Astrocyte (in vitro differentiated cells and primary cell): ENCODE data around the gene CFAP99. TPM values are rescaled to one million over a fixed set of nuclear protein-coding genes. Genes with fewer than 3 reads are reported as not detected.

Experiments used
- DNase-seq: peaks from one replicate; pipeline ENCODE4 v3.0.0-alpha.2; 2010; ENCODE audit warnings: low read depth
- FAIRE-seq: peaks from 2 replicates; lab custom pipeline; 2011; peaks lifted over from hg19 to GRCh38; lab: Jason Lieb, UNC
- H2AFZ ChIP-seq: 2 replicates; pipeline ENCODE4 v1.6.0; 2012; ENCODE audit warnings: low read depth, low read length, inconsistent platforms
- H3K27ac ChIP-seq: 2 replicates; pipeline ENCODE4 v1.5.1; 2011; ENCODE audit warnings: low read depth, low read length, inconsistent platforms
- H3K27me3 ChIP-seq: 2 replicates; pipeline ENCODE4 v1.6.0; 2011; ENCODE audit warnings: low read length, inconsistent platforms; ENCODE audit not compliant: insufficient read depth
- H3K36me3 ChIP-seq: 2 replicates; pipeline ENCODE4 v1.5.1; 2011; ENCODE audit warnings: low read length, inconsistent platforms; ENCODE audit not compliant: insufficient read depth
- H3K4me1 ChIP-seq: 2 replicates; pipeline ENCODE4 v1.5.1; 2011; ENCODE audit warnings: low read length, inconsistent platforms; ENCODE audit not compliant: insufficient read depth
- H3K4me2 ChIP-seq: 2 replicates; pipeline ENCODE4 v1.6.0; 2012; ENCODE audit warnings: low read length, inconsistent platforms
- H3K4me3 ChIP-seq: 2 replicates; pipeline ENCODE4 v1.5.1; 2011; ENCODE audit warnings: low read depth, mild to moderate bottlenecking, low read length, inconsistent platforms; ENCODE audit not compliant: insufficient read depth
- H3K79me2 ChIP-seq: 2 replicates; pipeline ENCODE4 v1.6.0; 2012; ENCODE audit warnings: mild to moderate bottlenecking, low read length, inconsistent platforms; ENCODE audit not compliant: insufficient read depth
- H3K9ac ChIP-seq: 2 replicates; pipeline ENCODE4 v1.6.0; 2012; ENCODE audit warnings: mild to moderate bottlenecking, low read length, inconsistent platforms
- H3K9me3 ChIP-seq: 2 replicates; pipeline ENCODE4 v1.5.1; 2012; ENCODE audit warnings: low read depth, mild to moderate bottlenecking, low read length, inconsistent platforms; ENCODE audit not compliant: insufficient read depth
- H4K20me1 ChIP-seq: 2 replicates; pipeline ENCODE4 v1.6.0; 2012; ENCODE audit warnings: low read length, inconsistent platforms; ENCODE audit not compliant: insufficient read depth
- H3K27ac Mint-ChIP-seq: one replicate; pipeline ENCODE4 v1.8.0; 2021; ENCODE audit warnings: mild to moderate bottlenecking, mixed read lengths; ENCODE audit not compliant: unreplicated experiment
- H3K27me3 Mint-ChIP-seq: one replicate; pipeline ENCODE4 v1.8.0; 2021; ENCODE audit warnings: low read depth, mixed read lengths; ENCODE audit not compliant: unreplicated experiment
- H3K36me3 Mint-ChIP-seq: one replicate; pipeline ENCODE4 v1.8.0; 2021; ENCODE audit warnings: low read depth, mixed read lengths; ENCODE audit not compliant: unreplicated experiment
- H3K4me1 Mint-ChIP-seq: one replicate; pipeline ENCODE4 v1.8.0; 2021; ENCODE audit warnings: low read depth, mixed read lengths; ENCODE audit not compliant: unreplicated experiment
- H3K4me3 Mint-ChIP-seq: one replicate; pipeline ENCODE4 v1.8.0; 2021; ENCODE audit warnings: mild to moderate bottlenecking, moderate library complexity, mixed read lengths; ENCODE audit not compliant: unreplicated experiment
- H3K9me3 Mint-ChIP-seq: one replicate; pipeline ENCODE4 v1.8.0; 2021; ENCODE audit warnings: mild to moderate bottlenecking, mixed read lengths; ENCODE audit not compliant: unreplicated experiment
- CTCF ChIP-seq: IDR thresholded peaks from 2 replicates; pipeline ENCODE4 v1.5.1; 2011; ENCODE audit warnings: low read depth, mild to moderate bottlenecking, inconsistent platforms, low read length, moderate library complexity; ENCODE audit not compliant: insufficient read depth
- EZH2 ChIP-seq: IDR thresholded peaks from 2 replicates; pipeline ENCODE4 v1.6.1; 2012; ENCODE audit warnings: mild to moderate bottlenecking, low read length, inconsistent platforms; ENCODE audit not compliant: insufficient read depth
- total RNA-seq: library from RNA; stranded (reverse); gene quantifications from 2 replicates; pipeline ENCODE4 v1.2.1, GENCODE V29; 2021

The CFAP99 gene
- total RNA-seq, 1 donor from 2014 or later = not detected

DNA sequence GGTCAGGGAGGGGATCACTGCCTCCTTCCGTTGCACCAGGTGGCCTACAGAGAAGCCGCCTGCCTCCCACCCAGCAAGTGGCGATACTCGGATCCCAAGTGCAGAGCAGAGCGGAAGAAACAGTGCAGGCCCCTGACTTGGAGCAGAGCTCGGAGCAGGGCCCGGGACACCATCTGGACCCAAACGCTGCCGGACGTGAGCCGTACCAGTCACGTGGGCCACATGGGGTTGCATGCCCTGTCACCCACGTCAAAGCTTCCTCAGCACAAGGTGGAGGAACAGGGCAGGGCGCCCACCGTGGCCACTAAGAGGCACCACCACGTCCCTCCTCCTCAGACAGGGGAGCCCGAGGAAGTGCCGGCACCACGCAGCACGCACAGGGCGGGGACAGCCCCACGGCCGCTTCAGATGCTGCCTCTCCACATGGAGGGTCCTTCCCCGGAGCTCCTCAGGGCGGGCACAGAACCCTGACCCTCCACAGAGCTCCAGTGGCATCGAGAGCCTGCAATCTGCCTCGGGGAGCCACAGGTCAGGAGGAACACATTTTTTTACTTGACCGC, 19.0 kb upstream of the CFAP99 start:
- Histone ChIP-seq H3K27me3 (peaks cover 33% of the 10 kb centered on the region), H3K9me3 (no peaks in the 10 kb centered on the region), H3K4me3 (no peak overlapping the region), H3K9ac (no peak overlapping the region), H2AFZ (no peak overlapping the region), H3K27ac (no peak overlapping the region), H3K4me1 (peaks cover 13% of the 10 kb centered on the region), H3K4me2 (no peak overlapping the region), H3K36me3 (no peaks in the 10 kb centered on the region), H4K20me1 (no peaks in the 10 kb centered on the region), H3K79me2 (no peaks in the 10 kb centered on the region)
- Mint-ChIP-seq H3K36me3 (no peaks in the 10 kb centered on the region), H3K27me3 (peaks cover 54% of the 10 kb centered on the region), H3K4me1 (peaks cover 13% of the 10 kb centered on the region), H3K27ac (no peak overlapping the region), H3K4me3 (no peak overlapping the region), H3K9me3 (no peaks in the 10 kb centered on the region)
- no peak for TF ChIP-seq EZH2
- TF ChIP-seq CTCF = no peak
- no peak for FAIRE-seq
- DNase-seq = no peak

GRCh38 chr4:2400841-2401609, 17.7 kb upstream of the CFAP99 start:
- H3K4me2 ChIP-seq = no peak overlapping the region
- FAIRE-seq (no peak), DNase-seq (no peak)
- H3K79me2 ChIP-seq = no peaks in the 10 kb centered on the region
- H4K20me1 ChIP-seq = no peaks in the 10 kb centered on the region
- H3K27ac ChIP-seq = no peak overlapping the region
- peaks cover 32% of the 10 kb centered on the region for H3K27me3 ChIP-seq
- no peak overlapping the region for H2AFZ ChIP-seq
- no peak overlapping the region for H3K4me3 Mint-ChIP-seq
- no peak overlapping the region for H3K4me3 ChIP-seq
- no peaks in the 10 kb centered on the region for H3K36me3 ChIP-seq
- H3K9me3 ChIP-seq = no peaks in the 10 kb centered on the region
- H3K27me3 Mint-ChIP-seq = peaks cover 50% of the 10 kb centered on the region
- no peaks in the 10 kb centered on the region for H3K9me3 Mint-ChIP-seq
- no peak for TF ChIP-seq EZH2
- TF ChIP-seq CTCF = no peak
- H3K27ac Mint-ChIP-seq = no peak overlapping the region
- H3K9ac ChIP-seq = no peak overlapping the region
- H3K4me1 Mint-ChIP-seq = peaks cover 8% of the 10 kb centered on the region
- peaks cover 4% of the 10 kb centered on the region for H3K4me1 ChIP-seq
- no peaks in the 10 kb centered on the region for H3K36me3 Mint-ChIP-seq

DNA sequence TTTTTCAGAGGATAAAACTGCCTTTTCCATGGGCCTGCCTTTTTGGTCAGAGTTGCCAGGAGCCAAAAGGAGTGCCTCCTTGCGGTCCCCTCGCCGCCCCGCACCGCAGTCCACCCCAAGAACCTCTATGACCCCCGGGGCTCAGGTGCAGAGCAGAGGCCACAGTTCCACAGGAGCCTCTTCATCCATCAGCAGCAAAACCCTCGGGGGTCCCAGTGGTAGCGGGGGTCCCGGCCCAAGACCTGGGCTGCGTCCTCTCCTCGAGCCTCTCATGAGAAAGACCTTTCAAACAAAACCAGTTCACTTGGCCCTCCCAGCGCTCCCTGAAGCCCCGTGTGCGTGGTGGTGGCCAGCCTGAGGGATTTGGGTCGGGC, 17.2 kb upstream of the CFAP99 start:
- H3K27me3 Mint-ChIP-seq = peaks cover 52% of the 10 kb centered on the region
- no peaks in the 10 kb centered on the region for H3K9me3 Mint-ChIP-seq
- no peak for DNase-seq
- H3K9ac ChIP-seq = no peak overlapping the region
- peaks cover 8% of the 10 kb centered on the region for H3K4me1 Mint-ChIP-seq
- H3K4me3 ChIP-seq = no peak overlapping the region
- H3K27ac Mint-ChIP-seq = no peak overlapping the region
- TF ChIP-seq CTCF (no peak), EZH2 (no peak)
- no peak overlapping the region for H3K27ac ChIP-seq
- peak overlapping the region; percentile 64 for H3K4me2 ChIP-seq
- no peaks in the 10 kb centered on the region for H3K36me3 Mint-ChIP-seq
- no peaks in the 10 kb centered on the region for H3K9me3 ChIP-seq
- no peaks in the 10 kb centered on the region for H3K36me3 ChIP-seq
- H3K27me3 ChIP-seq = peaks cover 36% of the 10 kb centered on the region
- FAIRE-seq = no peak
- no peak overlapping the region for H3K4me3 Mint-ChIP-seq
- no peaks in the 10 kb centered on the region for H3K79me2 ChIP-seq
- no peaks in the 10 kb centered on the region for H4K20me1 ChIP-seq
- peak overlapping the region; percentile 42 for H2AFZ ChIP-seq
- H3K4me1 ChIP-seq = peaks cover 4% of the 10 kb centered on the region
